Cardiac muscle cell (in vitro differentiated cells and primary cell): ENCODE results near the gene PLK2. TPM values are rescaled to one million over a fixed set of nuclear protein-coding genes. Genes with fewer than 3 reads are reported as not detected.
A peak's percentile ranks its signal among the peaks of the same experiment; 100 is the strongest.

Experiments used
- DNase-seq, 2 donors: peaks; one replicate each; pipeline versions ENCODE4 v3.0.0 to v3.0.0-alpha.2; 2010 to 2017; ENCODE audit warnings: low read depth in 1 of 2, low spot score in 1 of 2
- H3K27ac ChIP-seq: fragments of 200-600 bp; sonication (generic); 2 replicates; pipeline ENCODE4 v1.5.1; 2016
- H3K27me3 ChIP-seq: fragments of 200-600 bp; sonication (generic); 2 replicates; pipeline ENCODE4 v1.6.0; 2016; ENCODE audit warnings: control low read depth
- H3K36me3 ChIP-seq: fragments of 200-600 bp; sonication (generic); 2 replicates; pipeline ENCODE4 v1.5.1; 2016; ENCODE audit warnings: control low read depth
- H3K4me1 ChIP-seq: fragments of 200-600 bp; sonication (generic); 2 replicates; pipeline ENCODE4 v1.8.1; 2017; ENCODE audit warnings: low read depth, mild to moderate bottlenecking, mixed run types
- H3K4me3 ChIP-seq: fragments of 200-600 bp; sonication (generic); 2 replicates; pipeline ENCODE4 v1.5.1; 2016; ENCODE audit warnings: mild to moderate bottlenecking
- H3K9me3 ChIP-seq: fragments of 200-600 bp; sonication (generic); 2 replicates; pipeline ENCODE4 v1.5.1; 2017; ENCODE audit warnings: low read depth, mild to moderate bottlenecking, control low read depth
- polyA plus RNA-seq: library from polyadenylated mRNA; unstranded; fragments of >200 nt; fragmentation: Nextera tagmentation; extraction: Ambion mirVana; gene quantifications from 2 replicates; pipeline ENCODE4 v1.2.1, GENCODE V29; 2016
- total RNA-seq: library from RNA; depleted of rRNA; stranded (reverse); fragments of >200 nt; gene quantifications from 2 replicates; pipeline ENCODE4 v1.2.3, GENCODE V29; 2016
- TF ChIP-seq, protein P1 (sequence below): IDR thresholded peaks from 2 replicates; pipeline ENCODE4 v1.5.1; 2012; ENCODE audit warnings: low read depth, mild to moderate bottlenecking, low read length

The PLK2 gene
- total and polyA plus RNA-seq, 2 experiments from 2014 or later = 25.1 to 147 TPM

DNA sequence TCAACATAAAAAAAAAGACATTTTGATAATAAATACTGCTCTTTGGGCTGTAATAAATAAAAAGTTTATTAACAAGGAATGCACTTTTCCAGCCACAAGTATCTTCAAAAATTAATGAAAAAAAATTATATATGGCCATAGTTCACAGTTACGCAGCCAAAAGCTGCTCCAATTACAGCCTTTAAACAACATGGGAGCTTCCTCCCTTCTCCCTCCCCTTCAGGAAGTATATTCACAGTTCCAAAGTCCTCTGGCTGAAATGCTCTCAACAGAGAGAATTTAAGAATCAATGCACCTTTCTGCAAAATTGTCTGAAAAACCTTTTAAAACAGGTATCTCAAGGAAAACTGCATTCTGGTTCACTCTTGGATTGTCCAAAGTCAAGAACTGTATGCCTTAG, 5.9 kb downstream of the PLK2 start:
- TF ChIP-seq, protein P1, sequence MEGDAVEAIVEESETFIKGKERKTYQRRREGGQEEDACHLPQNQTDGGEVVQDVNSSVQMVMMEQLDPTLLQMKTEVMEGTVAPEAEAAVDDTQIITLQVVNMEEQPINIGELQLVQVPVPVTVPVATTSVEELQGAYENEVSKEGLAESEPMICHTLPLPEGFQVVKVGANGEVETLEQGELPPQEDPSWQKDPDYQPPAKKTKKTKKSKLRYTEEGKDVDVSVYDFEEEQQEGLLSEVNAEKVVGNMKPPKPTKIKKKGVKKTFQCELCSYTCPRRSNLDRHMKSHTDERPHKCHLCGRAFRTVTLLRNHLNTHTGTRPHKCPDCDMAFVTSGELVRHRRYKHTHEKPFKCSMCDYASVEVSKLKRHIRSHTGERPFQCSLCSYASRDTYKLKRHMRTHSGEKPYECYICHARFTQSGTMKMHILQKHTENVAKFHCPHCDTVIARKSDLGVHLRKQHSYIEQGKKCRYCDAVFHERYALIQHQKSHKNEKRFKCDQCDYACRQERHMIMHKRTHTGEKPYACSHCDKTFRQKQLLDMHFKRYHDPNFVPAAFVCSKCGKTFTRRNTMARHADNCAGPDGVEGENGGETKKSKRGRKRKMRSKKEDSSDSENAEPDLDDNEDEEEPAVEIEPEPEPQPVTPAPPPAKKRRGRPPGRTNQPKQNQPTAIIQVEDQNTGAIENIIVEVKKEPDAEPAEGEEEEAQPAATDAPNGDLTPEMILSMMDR = no peak
- no peak for DNase-seq
- Histone ChIP-seq H3K4me1 (no peaks in the 10 kb centered on the region), H3K4me3 (no peak overlapping the region), H3K36me3 (peaks cover 32% of the 10 kb centered on the region), H3K27me3 (no peaks in the 10 kb centered on the region), H3K27ac (no peak overlapping the region), H3K9me3 (no peaks in the 10 kb centered on the region)

DNA sequence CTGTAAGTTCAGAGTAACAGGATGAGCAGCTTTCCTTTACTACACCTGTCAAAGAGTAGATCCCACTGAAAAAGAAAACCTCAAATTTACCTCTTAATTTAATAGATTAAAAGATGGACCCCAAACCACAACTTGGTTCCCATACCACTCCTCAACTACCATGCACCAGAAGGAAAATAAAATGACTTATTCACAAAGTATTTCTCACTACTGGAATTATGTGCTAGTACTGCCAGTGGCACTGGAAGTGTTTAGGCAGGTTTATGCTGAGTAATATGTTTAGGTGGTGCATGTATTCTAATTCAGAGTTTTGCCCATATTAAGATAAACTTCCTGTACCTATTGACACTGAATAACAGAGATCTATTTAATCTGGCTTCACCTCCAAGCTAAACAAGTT, 6.6 kb downstream of the PLK2 start:
- Histone ChIP-seq H3K9me3 (no peaks in the 10 kb centered on the region), H3K36me3 (peaks cover 32% of the 10 kb centered on the region), H3K27me3 (no peaks in the 10 kb centered on the region), H3K4me3 (no peak overlapping the region), H3K27ac (no peak overlapping the region), H3K4me1 (no peaks in the 10 kb centered on the region)
- TF ChIP-seq, protein P1 = no peak
- no peak for DNase-seq

DNA sequence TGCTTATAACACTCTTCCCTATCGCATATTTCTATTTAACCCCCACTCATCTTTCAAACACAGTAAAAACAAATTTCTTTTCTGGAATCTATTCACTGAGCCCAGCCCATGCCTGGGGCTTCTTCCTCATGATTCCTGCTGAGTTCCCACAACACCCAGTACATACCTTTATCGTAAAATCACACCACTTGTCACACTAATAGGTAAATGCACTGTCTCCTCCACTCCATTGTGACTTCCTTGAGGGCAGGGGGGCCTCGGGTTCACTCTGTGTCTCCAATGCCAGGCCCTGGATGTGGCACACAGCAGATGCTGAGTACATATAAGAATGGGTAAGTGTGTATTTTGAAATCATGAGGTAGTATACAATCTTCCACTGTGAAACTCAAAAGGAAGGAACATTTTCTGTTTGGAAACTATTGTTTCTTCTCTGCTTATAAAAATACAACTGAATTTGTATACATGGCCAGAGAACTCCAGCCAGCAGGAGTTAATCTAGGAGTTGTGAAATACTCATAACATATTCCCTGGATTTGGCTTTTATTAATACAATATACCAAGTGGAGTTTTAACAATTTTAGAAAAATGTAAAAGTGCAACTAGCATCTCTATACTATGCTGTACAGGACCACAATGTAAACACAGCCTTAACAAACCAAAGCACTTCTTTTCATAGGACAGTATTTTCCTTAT, 7.2 kb downstream of the PLK2 start:
- Histone ChIP-seq H3K27ac (no peak overlapping the region), H3K9me3 (no peaks in the 10 kb centered on the region), H3K27me3 (no peaks in the 10 kb centered on the region), H3K4me3 (no peak overlapping the region), H3K4me1 (no peaks in the 10 kb centered on the region), H3K36me3 (peaks cover 32% of the 10 kb centered on the region)
- DNase-seq = peak in 1 of 2 donors; percentile 76
- TF ChIP-seq, protein P1 = no peak

DNA sequence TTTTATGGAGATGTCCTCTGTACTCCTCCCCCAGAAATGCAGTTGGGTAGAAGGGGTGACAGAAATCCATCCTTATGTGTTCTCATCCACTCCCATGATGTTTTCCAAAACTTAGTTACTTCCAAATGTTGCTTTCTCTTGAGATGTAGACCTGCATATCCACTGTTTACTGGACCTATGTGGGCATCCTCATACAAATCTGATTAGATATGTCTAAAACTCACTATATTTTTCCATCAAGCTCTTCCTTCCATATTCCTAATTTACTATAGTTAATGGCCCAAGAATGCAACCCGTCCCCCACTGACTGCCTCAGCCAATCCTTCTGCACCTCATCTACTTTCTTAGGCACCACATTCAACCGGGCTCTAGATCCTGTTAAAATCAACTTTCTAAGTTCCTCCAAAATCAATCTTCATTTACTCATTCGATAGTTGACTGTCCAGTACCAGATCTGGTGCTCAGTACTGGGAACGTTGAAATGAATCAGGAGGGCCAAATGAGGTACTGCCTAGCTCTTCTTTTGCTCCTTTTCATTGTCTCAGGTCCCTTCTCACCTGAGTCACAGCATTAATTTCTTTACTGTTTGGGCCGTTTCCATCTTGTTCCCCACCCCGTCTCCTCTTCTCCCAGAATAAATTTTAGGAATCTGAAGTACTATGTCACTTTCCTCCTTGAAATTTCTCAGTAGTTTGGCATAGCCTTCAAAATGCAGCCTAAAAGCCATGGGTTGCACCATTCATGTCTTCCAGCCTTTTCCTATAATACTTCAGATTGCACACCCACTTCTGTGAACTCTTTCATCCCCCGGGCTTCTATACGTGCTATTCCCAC, 7.9 kb downstream of the PLK2 start:
- TF ChIP-seq, protein P1 = no peak
- Histone ChIP-seq H3K4me3 (no peak overlapping the region), H3K27me3 (no peaks in the 10 kb centered on the region), H3K36me3 (peaks cover 32% of the 10 kb centered on the region), H3K9me3 (no peaks in the 10 kb centered on the region), H3K4me1 (no peaks in the 10 kb centered on the region), H3K27ac (no peak overlapping the region)
- peak in 1 of 2 donors; percentile 77 for DNase-seq

DNA sequence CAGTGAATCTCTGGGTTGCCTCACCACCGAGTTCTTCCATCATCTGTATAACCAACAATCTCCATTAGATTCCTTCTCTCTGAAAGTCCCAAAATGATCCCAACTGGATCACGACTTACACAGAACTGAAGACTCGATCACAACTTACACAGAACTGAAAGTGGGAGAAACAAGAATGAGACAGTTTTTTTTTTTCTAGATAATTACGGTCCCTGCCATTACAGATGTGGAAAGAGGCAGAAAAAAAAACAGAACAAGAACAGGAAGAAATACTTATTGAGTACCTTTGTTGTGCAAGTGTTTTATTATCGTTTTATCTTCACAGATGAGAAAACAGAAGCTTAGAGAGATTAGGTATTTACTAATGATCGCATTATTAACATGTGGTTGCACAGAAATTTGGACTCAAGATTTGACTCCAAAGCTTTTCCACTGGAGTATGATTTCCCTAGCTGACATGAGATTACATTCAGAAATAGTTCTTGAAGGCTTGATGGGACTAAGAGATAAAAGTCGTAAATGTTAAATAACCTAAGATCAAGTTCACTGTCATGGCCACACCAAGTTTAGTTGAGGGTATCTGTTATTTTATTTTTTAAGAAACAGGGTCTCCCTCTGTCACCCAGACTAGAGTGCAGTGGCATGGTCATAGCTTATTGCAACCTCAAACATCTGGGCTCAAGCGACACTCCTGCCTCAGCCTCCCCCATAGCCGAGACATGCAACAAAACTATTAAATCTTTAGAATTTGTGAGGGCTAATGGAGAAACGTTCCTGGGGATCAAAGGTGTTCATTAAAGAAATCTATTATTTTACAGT, 8.9 kb downstream of the PLK2 start:
- H3K36me3 ChIP-seq = peaks cover 25% of the 10 kb centered on the region
- DNase-seq = peak in 1 of 2 donors; percentile 70
- H3K27ac ChIP-seq = no peak overlapping the region
- H3K4me1 ChIP-seq = no peaks in the 10 kb centered on the region
- H3K27me3 ChIP-seq = no peaks in the 10 kb centered on the region
- H3K4me3 ChIP-seq = no peak overlapping the region
- TF ChIP-seq, protein P1 = no peak
- H3K9me3 ChIP-seq = no peaks in the 10 kb centered on the region
